COLO829 (cell line): ENCODE data around the gene MDN1.
"Not testable (repeated sequence)": the region's sequence is repeated elsewhere in the genome, so short reads cannot be mapped to it uniquely, and the experiment has no call there.

ENCODE experiments used
- DNase-seq: peaks from one replicate; pipeline ENCODE4 v3.0.0; 2012; ENCODE audit warnings: low spot score

MDN1 gene

GRCh38 chr6:89819336-89820130 is at the start of gene MDN1:
Gene MDN1 (minus strand): TSS chr6:89819794. CDS start chr6:89819607, 187 bp downstream.
- DNase-seq = peak; percentile 83

- no peak for DNase-seq
These were observed 46.6 kb upstream of the MDN1 start for GRCh38 chr6:89866024-89866678.

DNA sequence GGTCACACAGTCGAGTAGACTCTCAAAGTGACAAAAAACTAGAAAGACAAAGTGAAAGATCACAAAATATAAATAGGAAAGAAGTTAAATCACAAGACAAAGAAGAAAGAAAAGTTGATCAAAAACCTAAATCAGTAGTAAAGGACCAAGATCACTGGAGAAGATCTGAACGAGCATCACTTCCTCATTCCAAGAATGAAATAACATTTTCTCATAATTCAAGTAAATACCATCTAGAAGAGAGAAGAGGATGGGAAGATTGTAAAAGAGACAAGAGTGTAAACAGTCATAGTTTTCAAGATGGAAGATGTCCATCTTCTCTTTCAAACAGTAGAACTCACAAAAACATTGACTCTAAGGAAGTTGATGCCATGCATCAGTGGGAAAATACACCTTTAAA is 43.1 kb upstream of the MDN1 start:
- DNase-seq = no peak

DNA sequence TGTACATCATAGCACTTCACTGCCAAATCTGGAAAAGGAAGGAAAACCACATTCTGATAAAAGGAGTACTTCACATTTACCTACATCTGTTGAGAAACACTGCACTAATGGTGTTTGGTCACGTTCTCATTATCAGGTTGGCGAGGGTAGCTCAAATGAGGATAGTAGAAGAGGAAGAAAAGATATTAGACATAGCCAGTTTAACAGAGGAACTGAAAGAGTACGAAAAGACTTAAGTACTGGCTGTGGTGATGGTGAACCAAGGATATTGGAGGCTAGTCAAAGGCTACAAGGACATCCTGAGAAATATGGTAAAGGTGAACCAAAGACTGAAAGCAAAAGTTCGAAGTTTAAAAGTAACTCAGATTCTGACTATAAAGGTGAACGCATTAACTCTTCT is 42.7 kb upstream of the MDN1 start:
- DNase-seq = no peak

DNA sequence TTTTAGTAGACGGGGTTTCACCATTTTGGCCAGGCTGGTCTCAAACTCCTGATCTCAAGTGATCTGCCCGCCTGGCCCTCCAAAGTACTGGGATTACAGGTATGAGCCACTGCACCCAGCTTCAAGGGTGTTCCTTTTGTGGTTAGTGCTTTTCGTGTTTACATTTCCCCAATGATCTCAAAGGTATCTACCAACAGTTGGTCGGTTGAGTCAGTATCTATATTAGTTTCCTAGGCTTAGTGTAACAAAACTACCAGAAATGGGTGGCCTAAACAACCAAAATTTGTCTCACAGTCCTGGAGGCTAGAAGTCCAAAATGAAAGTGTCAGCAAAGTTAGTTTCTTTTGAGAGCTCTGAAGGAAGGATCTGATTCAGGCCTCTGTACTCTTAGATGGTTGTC is 40.1 kb upstream of the MDN1 start:
- DNase-seq = no peak

GRCh38 chr6:89858041-89858440 is 38.4 kb upstream of the MDN1 start:
- no peak for DNase-seq

DNA sequence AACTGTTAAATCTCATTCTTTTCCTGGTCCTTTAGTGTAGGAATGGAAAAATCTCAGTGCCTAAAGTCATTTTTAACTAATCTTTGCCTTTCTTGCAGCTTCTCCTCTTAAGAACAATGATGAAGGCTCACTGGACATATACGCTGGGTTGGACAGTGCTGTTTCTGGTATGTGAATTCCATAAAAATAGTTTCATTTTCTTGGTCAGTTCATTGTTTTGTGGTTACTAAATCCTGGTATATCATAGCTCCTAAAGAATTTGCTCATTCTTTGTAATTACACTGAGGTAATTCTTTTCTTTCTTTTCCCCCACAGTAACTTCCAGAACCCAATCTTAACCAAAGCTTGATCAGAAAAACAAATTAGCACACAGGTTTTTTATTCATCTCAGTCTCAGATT is 33.5 kb upstream of the MDN1 start:
- DNase-seq = no peak

DNA sequence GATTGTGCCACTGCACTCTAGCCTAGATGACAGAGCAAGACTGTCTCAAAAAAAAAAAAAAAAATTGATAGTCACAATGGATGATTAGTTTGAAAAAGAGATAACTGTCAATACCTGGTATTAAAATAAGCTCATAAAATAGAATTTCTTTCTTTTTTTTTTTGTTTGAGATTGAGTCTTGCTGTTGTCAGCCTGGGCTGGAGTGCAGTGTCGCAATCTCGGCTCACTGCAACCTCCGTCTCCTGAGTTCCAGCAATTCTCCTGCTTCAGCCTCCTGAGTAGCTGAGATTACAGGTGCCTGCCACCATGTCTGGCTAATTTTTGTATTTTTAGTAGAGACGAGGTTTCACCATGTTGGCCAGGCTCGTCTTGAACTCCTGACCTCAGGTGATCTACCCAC is 27.9 kb upstream of the MDN1 start:
- DNase-seq = not testable (repeated sequence)

DNA sequence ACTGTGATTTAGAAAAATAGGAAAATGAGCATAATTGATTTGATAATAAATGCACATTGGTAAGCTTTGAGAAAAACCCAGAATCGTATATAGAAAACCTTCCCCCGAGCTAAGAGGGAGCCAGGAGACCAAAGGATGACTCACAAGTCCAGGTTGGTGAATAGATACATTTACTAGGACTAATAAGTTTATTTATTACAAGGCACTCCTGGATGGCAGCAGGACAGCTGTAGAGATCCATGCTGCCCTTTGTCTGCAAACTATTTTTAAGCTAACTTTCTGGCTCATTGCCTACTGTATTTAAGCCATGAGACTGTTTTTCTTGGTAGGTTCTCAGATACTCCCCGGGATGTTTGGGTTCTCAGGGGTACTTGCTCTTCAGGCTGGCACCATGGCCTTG is 23.5 kb upstream of the MDN1 start:
- no peak for DNase-seq

DNA sequence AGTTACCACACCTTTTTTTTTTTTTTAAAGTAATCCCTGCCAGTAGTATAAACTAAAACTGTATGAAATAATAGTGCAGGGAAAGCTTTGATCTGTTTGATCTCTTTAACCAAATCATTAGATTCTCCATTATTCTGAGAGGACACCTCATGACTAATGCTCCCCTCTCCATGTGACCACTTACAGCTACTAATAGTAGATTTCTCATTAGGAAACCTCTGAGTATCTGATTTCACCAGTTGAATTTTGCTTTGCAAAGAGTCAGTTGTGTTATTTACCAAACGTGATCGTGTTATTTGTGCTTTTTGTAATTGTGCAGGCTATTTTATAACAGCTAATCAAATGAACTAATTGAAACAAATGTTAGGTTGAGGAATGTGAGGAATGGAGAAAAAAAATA is 22.6 kb upstream of the MDN1 start:
- DNase-seq = no peak

GRCh38 chr6:89840538-89840937 is 20.9 kb upstream of the MDN1 start:
- no peak for DNase-seq

- DNase-seq = no peak
These were observed 17.1 kb upstream of the MDN1 start for GRCh38 chr6:89836639-89837222.

DNA sequence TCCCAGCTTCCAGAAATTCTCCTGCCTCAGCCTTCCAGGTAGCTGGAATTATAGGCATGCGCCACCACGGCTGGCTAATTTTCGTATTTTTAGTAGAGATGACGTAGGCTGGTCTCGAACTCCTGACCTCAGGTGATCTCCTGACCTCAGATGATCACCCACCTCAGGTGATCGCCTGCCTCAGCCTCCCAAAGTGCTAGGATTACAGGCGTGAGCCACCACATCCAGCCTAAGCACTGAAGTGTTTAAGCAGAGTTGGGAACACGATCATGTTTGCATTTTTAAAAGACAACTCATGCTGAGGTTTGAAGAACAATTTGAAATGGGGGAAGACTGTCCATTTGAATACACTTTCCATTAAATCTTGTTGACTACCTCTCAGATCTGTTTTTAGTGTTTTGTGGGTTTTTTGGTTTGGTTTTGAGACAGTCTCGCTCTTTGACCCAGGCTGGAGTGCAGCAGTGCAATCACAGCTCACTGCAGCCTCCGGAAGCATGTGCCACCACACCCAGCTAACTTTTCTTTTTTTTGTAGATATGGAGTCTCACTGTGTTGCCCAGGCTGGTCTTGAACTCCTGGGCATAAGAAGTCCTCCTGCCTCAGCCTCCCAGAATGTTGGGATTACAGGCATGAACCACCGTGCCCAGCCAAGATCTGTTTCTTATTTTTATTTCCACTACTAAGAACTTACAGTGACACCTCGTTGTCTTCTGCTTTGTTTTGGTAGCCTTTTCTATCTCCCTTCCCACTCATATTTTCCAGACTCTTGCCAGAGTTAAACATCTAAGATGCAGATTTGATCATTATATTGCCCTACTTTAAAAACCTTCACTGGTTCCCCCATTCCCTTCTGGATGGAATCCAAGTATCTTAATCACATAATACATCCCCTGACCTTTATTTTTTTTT is 15.5 kb upstream of the MDN1 start:
- DNase-seq = no peak

- no peak for DNase-seq
These were observed 10.7 kb upstream of the MDN1 start for GRCh38 chr6:89830170-89830809.

- DNase-seq = peak; percentile 98
These were observed 10.0 kb upstream of the MDN1 start, which contains the start of gene CASP8AP2 for GRCh38 chr6:89829472-89830169. Gene CASP8AP2 (plus strand): TSS chr6:89829880.

GRCh38 chr6:89828988-89829471 is 9.4 kb upstream of the MDN1 start:
- no peak for DNase-seq

DNA sequence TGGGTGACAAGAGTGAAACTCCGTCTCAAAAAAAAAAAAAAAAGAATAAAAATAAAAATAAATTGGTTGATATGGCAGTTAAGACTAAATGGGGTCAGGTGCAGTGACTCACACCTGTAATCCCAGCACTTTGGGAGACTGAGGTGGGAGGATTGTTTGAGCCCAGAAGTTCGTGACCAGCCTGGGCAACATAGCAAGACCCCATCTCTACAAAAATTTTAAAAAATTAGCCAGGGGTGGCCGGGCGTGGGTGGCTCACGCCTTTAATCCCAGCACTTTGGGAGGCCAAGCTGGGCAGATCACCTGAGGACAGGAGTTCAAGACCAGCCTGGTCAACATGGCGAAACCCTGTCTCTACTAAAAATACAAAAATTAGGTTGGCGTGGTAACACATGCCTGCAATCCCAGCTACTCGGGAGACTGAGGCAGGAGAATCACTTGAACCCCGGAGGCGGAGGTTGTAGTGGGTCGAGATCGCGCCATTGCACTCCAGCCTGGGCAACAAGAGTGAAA is 8.9 kb upstream of the MDN1 start:
- not testable (repeated sequence) for DNase-seq

- no peak for DNase-seq
These were observed 6.5 kb upstream of the MDN1 start for GRCh38 chr6:89826029-89826528.

DNA sequence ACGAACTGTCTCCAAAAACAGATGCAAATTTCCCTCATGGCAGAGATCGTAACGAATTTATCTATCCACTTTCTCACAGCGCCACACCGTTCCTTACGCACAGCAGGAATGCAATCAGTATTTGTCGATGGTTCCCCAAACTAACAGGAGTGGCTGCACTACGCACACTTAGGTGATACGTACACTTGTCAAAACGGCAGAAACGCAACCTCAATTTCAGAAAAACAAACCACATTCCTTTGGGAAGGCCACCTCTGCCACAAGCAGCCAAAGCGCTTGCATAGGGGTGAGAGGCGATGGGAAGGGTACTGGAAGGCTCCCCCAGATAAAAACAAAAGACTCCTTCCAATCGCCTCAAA is 638 bp downstream of the MDN1 start:
- no peak for DNase-seq

GRCh38 chr6:89817481-89817880 is 2.1 kb downstream of the MDN1 start:
- no peak for DNase-seq

- not testable (repeated sequence) for DNase-seq
These were observed 6.2 kb downstream of the MDN1 start for GRCh38 chr6:89813422-89813821.
